Measurements from ENCODE around the gene LGR6.

Gene LGR6

DNA sequence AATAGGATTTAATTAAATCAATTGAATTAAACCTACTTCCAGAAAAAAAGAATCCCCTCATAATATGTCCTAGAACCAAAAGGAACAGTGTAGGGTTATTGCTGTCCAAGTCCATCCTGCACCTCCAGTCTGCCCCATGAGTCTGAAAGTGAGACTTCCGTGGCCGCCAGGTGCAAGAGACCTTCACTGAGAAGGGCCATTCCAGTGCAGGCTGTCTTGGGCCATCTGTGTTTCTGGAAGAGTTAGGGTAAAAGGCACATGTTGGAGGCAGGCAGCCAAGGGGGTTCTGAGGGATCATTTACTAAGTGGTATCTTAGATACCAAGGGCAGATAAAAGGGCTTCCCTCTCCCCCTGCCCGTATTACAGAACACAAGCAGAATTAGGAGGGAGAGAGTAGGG is 117.1 kb downstream of the LGR6 start:
- H3K4me1 ChIP-seq = peaks cover 9 to 98% (median 59%) of the 10 kb centered on the region in 10 experiments
- no peak for TF ChIP-seq Cebpa-rat (IDR thresholded peaks at IDR 0.05)
- no peaks in the 10 kb centered on the region for H3K9me3 ChIP-seq (replicated peaks in 1 of 11)
- H3K9ac ChIP-seq = no peak overlapping the region
- peak overlapping the region in 8 of 11 experiments; percentile 30 to 93 (median 80); a peak in 14 of 22 replicates for H3K4me2 ChIP-seq
- peaks cover 0 to 24% (median 0%) of the 10 kb centered on the region in 11 experiments; a peak in 5 of 22 replicates for H3K36me3 ChIP-seq
- H3K4me3 ChIP-seq = no peak overlapping the region
- H3K27ac ChIP-seq = no peak overlapping the region
- no peaks in the 10 kb centered on the region; a peak in 1 of 22 replicates for H3K27me3 ChIP-seq
- H4K20me1 ChIP-seq = peaks cover 0 to 14% (median 0%) of the 10 kb centered on the region in 11 experiments; a peak in 1 of 22 replicates

DNA sequence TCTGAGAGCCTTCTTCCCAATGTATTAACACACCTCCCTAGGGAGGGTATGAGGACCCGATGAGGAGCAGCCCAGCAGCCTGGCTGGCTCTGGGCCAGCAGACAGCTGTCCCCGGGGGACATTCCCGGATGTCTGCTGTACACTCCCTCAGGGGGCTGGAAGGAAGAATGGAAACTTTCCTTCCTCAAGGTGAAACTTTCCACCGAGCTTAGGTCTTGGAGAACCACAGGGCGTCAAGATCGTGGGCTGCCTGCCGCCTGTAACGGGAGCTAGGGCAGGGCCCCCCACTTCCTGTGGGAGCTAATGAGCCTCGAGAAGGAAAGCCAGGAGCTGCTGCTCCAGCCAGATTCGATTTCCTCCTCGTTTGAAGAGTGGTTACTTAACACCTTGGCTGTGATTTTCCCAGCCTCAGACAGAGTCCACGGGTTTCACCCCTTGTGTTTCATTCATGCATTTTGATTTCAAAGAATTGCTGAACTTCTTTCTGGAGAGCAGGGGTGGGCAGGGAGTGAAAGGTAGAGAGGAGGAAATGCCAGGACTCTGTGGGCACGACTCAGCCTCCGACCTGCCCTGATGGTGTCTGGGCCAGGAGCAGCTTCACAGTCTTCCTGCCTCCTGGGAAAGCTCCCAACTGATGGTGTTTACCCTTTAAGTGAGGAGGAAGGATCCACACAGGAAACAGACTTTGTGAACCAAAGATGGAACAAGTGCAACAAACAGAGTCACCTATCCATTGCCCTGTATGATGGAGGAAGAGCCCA is 118.5 kb downstream of the LGR6 start:
- H3K4me1 ChIP-seq = peaks cover 9 to 85% (median 53%) of the 10 kb centered on the region in 10 experiments
- TF ChIP-seq Cebpa-rat (IDR thresholded peaks at IDR 0.05) = no peak
- H3K27me3 ChIP-seq = no peaks in the 10 kb centered on the region; a peak in 1 of 22 replicates
- peaks cover 0 to 18% (median 0%) of the 10 kb centered on the region in 11 experiments; a peak in 4 of 22 replicates for H3K36me3 ChIP-seq
- 0 out of 20 replicates have a peak overlapping the region, but pooled peaks of 1 of the 10 experiments have one; percentile 6 for H3K4me3 ChIP-seq
- peak overlapping the region; percentile 29 to 93 (median 79) for H3K4me2 ChIP-seq
- H3K27ac ChIP-seq = peak overlapping the region in 1 of 11 experiments; percentile 1; a peak in 2 of 22 replicates
- H3K9ac ChIP-seq = no peak overlapping the region
- no peaks in the 10 kb centered on the region for H3K9me3 ChIP-seq (replicated peaks in 1 of 11)
- peaks cover 0 to 14% (median 0%) of the 10 kb centered on the region in 11 experiments; a peak in 1 of 22 replicates for H4K20me1 ChIP-seq

DNA sequence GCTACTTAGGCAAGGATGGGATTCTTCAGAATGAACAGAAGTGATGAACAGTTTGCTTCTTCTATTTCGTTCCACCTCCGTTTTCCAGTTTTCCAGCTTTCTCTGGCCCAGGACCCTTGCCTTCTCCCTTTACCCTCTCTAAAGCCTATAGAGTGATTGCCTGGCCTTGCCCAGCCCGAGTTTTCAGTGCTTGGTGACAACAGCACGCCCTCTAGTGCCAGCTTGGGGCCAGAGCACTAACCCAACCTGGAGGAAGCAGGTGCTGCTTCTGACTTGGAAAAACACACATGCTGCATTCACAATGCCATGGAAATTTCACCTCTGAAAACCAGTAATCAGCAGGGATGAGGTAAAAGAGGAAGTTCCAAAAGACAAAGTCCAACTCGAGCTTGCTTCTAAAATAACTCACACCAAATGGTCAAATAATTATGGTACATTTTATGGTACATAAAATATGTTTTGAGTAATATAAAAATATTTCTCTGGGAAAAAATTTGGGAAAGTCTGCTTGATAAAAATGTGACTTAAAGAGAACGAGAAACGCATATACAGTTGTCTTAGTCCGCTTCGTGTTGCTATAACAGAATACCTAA is 122.1 kb downstream of the LGR6 start:
- no peak overlapping the region for H3K27ac ChIP-seq
- H3K4me2 ChIP-seq = peak overlapping the region in 2 of 11 experiments; percentile 0 to 21; a peak in 2 of 22 replicates
- no peaks in the 10 kb centered on the region; a peak in 1 of 22 replicates for H3K27me3 ChIP-seq
- H3K4me3 ChIP-seq = no peak overlapping the region
- no peaks in the 10 kb centered on the region for H3K9me3 ChIP-seq (replicated peaks in 1 of 11)
- H3K9ac ChIP-seq = no peak overlapping the region
- no peak for TF ChIP-seq Cebpa-rat (IDR thresholded peaks at IDR 0.05)
- peaks cover 8 to 50% (median 24%) of the 10 kb centered on the region in 10 experiments for H3K4me1 ChIP-seq
- no peaks in the 10 kb centered on the region; a peak in 1 of 22 replicates for H4K20me1 ChIP-seq
- peaks cover 0 to 36% (median 0%) of the 10 kb centered on the region in 11 experiments; a peak in 7 of 22 replicates for H3K36me3 ChIP-seq

DNA sequence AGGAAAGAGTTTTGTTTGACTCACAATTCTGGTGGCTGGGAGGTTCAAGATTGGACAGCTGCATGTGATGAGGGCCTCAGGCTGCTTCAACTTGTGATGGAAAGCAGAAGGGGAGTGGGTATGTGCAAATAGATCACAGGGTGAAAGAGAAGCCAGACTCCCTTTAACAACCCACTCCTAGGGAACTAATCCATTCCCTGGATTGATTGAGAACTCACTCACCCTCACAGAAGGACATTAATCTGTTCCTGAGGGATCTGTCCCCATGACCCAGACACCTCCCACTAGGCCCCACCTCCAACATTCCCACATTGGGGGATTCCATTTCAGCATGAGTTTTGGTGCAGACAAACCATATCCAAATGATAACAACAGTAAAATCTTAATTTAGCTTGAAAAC is 122.6 kb downstream of the LGR6 start:
- H3K9ac ChIP-seq = no peak overlapping the region
- H3K36me3 ChIP-seq = peaks cover 0 to 36% (median 0%) of the 10 kb centered on the region in 11 experiments; a peak in 7 of 22 replicates
- no peaks in the 10 kb centered on the region; a peak in 1 of 22 replicates for H4K20me1 ChIP-seq
- H3K9me3 ChIP-seq (replicated peaks in 1 of 11) = no peaks in the 10 kb centered on the region
- peaks cover 8 to 45% (median 20%) of the 10 kb centered on the region in 10 experiments for H3K4me1 ChIP-seq
- H3K27ac ChIP-seq = no peak overlapping the region
- H3K4me2 ChIP-seq = no peak overlapping the region
- no peaks in the 10 kb centered on the region; a peak in 1 of 22 replicates for H3K27me3 ChIP-seq
- no peak overlapping the region for H3K4me3 ChIP-seq
- TF ChIP-seq Cebpa-rat (IDR thresholded peaks at IDR 0.05) = no peak

DNA sequence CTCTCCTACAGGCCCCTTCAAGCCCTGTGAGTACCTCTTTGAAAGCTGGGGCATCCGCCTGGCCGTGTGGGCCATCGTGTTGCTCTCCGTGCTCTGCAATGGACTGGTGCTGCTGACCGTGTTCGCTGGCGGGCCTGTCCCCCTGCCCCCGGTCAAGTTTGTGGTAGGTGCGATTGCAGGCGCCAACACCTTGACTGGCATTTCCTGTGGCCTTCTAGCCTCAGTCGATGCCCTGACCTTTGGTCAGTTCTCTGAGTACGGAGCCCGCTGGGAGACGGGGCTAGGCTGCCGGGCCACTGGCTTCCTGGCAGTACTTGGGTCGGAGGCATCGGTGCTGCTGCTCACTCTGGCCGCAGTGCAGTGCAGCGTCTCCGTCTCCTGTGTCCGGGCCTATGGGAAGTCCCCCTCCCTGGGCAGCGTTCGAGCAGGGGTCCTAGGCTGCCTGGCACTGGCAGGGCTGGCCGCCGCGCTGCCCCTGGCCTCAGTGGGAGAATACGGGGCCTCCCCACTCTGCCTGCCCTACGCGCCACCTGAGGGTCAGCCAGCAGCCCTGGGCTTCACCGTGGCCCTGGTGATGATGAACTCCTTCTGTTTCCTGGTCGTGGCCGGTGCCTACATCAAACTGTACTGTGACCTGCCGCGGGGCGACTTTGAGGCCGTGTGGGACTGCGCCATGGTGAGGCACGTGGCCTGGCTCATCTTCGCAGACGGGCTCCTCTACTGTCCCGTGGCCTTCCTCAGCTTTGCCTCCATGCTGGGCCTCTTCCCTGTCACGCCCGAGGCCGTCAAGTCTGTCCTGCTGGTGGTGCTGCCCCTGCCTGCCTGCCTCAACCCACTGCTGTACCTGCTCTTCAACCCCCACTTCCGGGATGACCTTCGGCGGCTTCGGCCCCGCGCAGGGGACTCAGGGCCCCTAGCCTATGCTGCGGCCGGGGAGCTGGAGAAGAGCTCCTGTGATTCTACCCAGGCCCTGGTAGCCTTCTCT is 124.6 kb downstream of the LGR6 start:
- H3K9ac ChIP-seq = no peak overlapping the region

DNA sequence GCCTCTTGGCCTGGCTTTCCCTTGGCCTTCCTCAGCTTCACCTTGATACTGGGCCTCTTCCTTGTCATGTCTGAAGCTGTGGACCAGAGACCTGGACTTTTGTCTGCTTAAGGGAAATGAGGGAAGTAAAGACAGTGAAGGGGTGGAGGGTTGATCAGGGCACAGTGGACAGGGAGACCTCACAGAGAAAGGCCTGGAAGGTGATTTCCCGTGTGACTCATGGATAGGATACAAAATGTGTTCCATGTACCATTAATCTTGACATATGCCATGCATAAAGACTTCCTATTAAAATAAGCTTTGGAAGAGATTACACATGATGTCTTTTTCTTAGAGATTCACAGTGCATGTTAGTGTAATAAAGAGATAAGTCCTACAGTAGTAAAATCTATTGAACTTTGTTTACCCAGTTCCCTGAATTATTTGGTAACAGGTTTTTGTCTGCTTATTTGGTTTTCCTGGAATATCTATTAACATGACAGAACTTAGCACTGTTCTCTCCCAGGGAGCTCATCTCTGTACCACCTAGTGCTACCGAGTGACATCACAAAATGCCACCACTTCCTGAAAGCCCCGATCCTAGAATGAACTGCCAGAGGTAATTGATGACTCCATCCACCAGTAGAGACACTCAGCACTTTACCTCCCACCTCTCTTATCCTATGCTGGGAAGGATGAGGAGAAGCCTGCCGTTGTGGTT is 125.9 kb downstream of the LGR6 start:
- no peak for TF ChIP-seq Cebpa-rat (IDR thresholded peaks at IDR 0.05)
- H3K36me3 ChIP-seq = peaks cover 0 to 35% (median 0%) of the 10 kb centered on the region in 11 experiments; a peak in 7 of 22 replicates
- H3K9me3 ChIP-seq (replicated peaks in 1 of 11) = no peaks in the 10 kb centered on the region
- no peak overlapping the region for H3K27ac ChIP-seq
- peaks cover 0 to 25% (median 11%) of the 10 kb centered on the region in 10 experiments; a peak in 12 of 20 replicates for H3K4me1 ChIP-seq
- no peak overlapping the region for H3K9ac ChIP-seq
- no peaks in the 10 kb centered on the region; a peak in 1 of 22 replicates for H4K20me1 ChIP-seq
- no peaks in the 10 kb centered on the region for H3K27me3 ChIP-seq
- H3K4me3 ChIP-seq = no peak overlapping the region
- no peak overlapping the region for H3K4me2 ChIP-seq

More for the DNA sequence above, 124.6 kb downstream of the LGR6 start:
- no peaks in the 10 kb centered on the region; a peak in 1 of 22 replicates for H4K20me1 ChIP-seq
- H3K27me3 ChIP-seq = no peaks in the 10 kb centered on the region; a peak in 1 of 22 replicates
- H3K36me3 ChIP-seq = peaks cover 0 to 36% (median 0%) of the 10 kb centered on the region in 11 experiments; a peak in 7 of 22 replicates
- no peak for TF ChIP-seq Cebpa-rat (IDR thresholded peaks at IDR 0.05)
- no peak overlapping the region for H3K27ac ChIP-seq
- H3K4me2 ChIP-seq = no peak overlapping the region
- no peak overlapping the region for H3K4me3 ChIP-seq
- H3K9me3 ChIP-seq (replicated peaks in 1 of 11) = no peaks in the 10 kb centered on the region
- H3K4me1 ChIP-seq = peaks cover 0 to 27% (median 4%) of the 10 kb centered on the region in 10 experiments; a peak in 11 of 20 replicates

DNA sequence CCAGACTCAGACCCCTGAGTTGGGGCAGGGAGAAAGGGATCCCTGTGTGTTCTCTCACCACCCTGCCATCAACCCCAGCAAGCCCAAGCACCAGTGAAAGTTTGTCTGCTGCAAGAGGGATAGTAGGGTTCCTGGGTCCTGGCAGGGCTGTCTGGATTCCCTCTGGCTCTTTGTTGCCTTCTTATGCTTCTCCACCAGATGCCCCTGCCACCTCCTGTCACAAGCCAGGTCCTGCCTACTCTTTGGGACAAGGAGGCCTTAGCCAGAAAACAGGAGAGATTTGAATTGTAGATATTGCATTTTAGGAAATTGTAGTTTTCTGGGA is 126.4 kb downstream of the LGR6 start:
- H3K27ac ChIP-seq = no peak overlapping the region
- no peak for TF ChIP-seq Cebpa-rat (IDR thresholded peaks at IDR 0.05)
- peaks cover 0 to 30% (median 0%) of the 10 kb centered on the region in 11 experiments; a peak in 7 of 22 replicates for H3K36me3 ChIP-seq
- H3K9me3 ChIP-seq (replicated peaks in 1 of 11) = no peaks in the 10 kb centered on the region
- peaks cover 0 to 20% (median 10%) of the 10 kb centered on the region in 10 experiments; a peak in 12 of 20 replicates for H3K4me1 ChIP-seq
- no peak overlapping the region for H3K4me3 ChIP-seq
- no peak overlapping the region for H3K4me2 ChIP-seq
- no peak overlapping the region for H3K9ac ChIP-seq
- H4K20me1 ChIP-seq = no peaks in the 10 kb centered on the region; a peak in 1 of 22 replicates
- no peaks in the 10 kb centered on the region for H3K27me3 ChIP-seq

DNA sequence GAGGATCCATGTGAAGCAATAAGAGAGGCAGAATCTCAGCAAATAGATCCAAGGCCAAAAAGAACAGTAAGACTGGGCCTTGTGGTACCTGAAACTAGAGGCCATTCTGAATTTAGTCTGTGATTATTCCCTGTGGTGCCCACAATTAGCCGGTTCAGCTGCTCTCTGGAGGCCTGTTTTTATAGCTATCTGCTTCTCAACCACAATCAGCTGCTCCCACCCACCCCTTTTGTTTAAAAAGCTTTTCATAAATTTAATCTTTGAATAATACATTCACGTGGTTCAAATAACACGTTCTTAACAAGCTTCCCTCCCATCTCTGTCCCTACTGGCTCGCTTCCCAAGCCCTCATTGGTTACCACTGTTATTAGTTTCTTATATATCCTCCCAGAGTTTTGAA is 130.1 kb downstream of the LGR6 start:
- H3K36me3 ChIP-seq = peaks cover 0 to 15% (median 5%) of the 10 kb centered on the region in 11 experiments; a peak in 9 of 22 replicates
- peaks cover 0 to 15% (median 10%) of the 10 kb centered on the region in 10 experiments; a peak in 12 of 20 replicates for H3K4me1 ChIP-seq
- no peak overlapping the region for H3K27ac ChIP-seq
- peak overlapping the region in 8 of 11 experiments; percentile 11 to 61 (median 36); a peak in 14 of 22 replicates for H3K4me2 ChIP-seq
- no peak for TF ChIP-seq Cebpa-rat (IDR thresholded peaks at IDR 0.05)
- no peaks in the 10 kb centered on the region for H3K27me3 ChIP-seq
- H3K9me3 ChIP-seq (replicated peaks in 1 of 11) = no peaks in the 10 kb centered on the region
- H4K20me1 ChIP-seq = no peaks in the 10 kb centered on the region; a peak in 1 of 22 replicates
- H3K9ac ChIP-seq = no peak overlapping the region
- H3K4me3 ChIP-seq = no peak overlapping the region
